Embryonic facial prominence (tissue), 1 donor: ENCODE results near the gene MYD88.
"Not testable (repeated sequence)": the region's sequence is repeated elsewhere in the genome, so short reads cannot be mapped to it uniquely, and the experiment has no call there.

Experiments used
- DNase-seq: peaks from one replicate; pipeline ENCODE4 v3.0.0-alpha.2; 2016; ENCODE audit errors: extremely low spot score

MYD88 gene

DNA sequence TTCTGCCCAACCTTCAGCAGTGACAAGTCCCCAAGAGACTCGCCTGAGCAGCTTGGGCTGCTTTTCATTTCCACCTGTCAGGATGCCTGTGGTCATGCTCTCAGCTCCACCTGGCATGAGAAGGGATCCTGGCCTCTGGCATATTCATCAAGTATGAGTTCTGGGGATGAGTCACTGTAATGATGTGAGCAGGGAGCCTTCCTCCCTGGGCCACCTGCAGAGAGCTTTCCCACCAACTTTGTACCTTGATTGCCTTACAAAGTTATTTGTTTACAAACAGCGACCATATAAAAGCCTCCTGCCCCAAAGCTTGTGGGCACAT, 3.5 kb downstream of the MYD88 start:
- DNase-seq, result no peak

- no peak for DNase-seq
Observed at GRCh38 chr3:38142959-38143358, 4.5 kb downstream of the MYD88 start.

- no peak for DNase-seq
Observed at GRCh38 chr3:38143511-38143910, 5.0 kb downstream of the MYD88 start.

GRCh38 chr3:38146504-38146903, 8.0 kb downstream of the MYD88 start:
- DNase-seq, result no peak

- no peak for DNase-seq
Observed at GRCh38 chr3:38147421-38147820, 9.0 kb downstream of the MYD88 start.

- DNase-seq, result no peak
Observed at GRCh38 chr3:38148311-38148882, 9.9 kb downstream of the MYD88 start.

GRCh38 chr3:38149708-38150107, 11.2 kb downstream of the MYD88 start:
- no peak for DNase-seq

DNA sequence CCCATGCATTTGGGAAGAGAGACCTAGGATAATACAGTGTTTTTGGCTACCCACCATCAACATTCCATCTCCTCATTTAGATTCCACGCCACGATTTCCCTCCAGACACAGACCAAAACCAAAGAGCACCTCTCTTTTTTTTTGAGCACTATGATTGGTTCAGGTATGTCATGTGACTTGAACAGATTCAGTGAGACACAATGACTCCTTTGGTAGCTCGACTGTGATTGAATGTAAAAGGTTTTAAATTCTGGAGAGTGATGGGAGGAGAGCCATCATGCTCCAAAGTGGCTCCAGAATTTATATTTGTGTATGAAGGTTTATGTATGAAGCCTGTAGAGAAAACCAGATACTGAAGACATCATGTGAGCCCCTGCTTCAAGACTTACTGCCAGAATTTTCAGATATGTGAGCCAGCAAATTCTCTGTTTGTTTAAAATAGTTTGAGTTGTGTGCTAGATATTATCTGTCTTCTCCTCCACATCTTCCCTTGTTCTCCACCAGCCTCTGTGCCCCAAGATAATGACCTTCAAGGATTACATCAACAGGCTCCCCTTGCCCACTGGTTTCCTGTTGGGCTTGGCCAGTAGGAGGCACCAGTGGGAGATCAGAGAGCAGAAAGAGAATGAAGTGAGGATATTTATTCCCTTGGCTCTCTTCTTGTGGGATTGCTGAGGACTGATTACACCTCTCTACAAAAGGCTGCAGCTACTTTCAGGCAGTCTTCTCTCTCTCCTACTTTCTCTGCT, 12.5 kb downstream of the MYD88 start:
- no peak for DNase-seq

GRCh38 chr3:38151667-38152265, 13.3 kb downstream of the MYD88 start:
- no peak for DNase-seq

DNA sequence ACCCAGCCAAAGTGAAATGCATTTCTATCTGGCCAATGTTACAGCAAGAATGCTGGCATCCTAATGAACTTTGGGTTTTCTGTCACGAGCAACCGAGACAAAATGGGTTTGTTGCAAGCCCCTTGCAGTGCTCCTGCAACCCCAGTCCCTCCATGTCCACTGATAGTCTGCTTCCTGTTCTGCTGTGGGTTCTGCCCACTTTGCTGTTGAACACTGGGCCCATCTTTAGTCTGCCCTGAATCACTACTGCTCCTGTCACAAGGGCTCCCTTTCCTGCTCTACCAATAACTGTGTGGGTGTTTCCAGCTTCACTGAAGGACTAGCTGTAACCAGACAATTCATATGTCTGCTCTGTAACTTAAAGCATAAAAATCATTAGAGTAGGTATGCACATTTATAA, 14.1 kb downstream of the MYD88 start:
- DNase-seq, result no peak

- no peak for DNase-seq
Observed at GRCh38 chr3:38153221-38153620, 14.8 kb downstream of the MYD88 start.

DNA sequence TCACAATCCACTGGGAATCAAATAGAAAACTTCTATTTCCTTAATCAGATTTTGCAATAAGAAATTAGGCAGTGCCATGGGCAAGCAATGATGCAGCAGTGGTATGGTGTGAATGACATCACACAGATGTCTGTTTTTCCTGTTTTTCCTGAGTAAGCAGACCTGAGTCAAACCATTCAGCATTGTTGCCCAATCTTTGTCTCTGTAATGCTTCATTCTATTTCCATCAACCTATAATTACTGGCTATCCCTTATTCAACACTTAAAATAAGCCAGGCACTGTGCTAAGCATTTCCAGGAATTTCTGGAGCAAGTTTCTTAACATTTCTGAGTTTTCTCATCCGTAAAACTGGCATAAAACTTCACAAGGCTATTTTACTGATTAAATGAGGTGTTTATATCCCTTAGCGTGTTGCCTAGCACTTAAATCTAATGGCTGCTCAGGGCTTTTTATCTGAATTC, 15.6 kb downstream of the MYD88 start:
- no peak for DNase-seq

GRCh38 chr3:38154625-38155255, 16.3 kb downstream of the MYD88 start:
- DNase-seq, result no peak

- DNase-seq, result no peak
Observed at GRCh38 chr3:38155825-38156224, 17.4 kb downstream of the MYD88 start.

DNA sequence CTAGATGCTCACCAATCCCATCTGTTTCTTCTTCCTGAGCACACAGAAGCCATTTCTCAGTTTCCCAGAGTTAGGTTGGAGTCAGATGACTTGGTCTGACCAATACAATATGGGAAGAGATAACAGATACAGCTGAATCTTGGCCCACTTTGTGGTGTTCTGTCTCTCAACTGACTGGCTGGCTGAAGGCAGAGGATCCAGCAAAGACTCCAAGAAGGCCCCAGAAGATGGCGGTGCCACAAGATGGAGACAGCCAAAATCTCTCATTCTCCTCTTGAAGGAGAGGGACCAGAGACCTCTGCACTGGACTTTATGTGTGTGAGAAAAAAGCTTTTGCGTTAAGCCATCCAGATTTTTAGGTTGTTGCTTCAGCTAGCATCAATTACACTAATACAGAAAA, 18.7 kb downstream of the MYD88 start:
- DNase-seq, result no peak

- DNase-seq, result no peak
Observed at GRCh38 chr3:38157595-38157994, 19.1 kb downstream of the MYD88 start.

- no peak for DNase-seq
Observed at GRCh38 chr3:38158472-38158871, 20.0 kb downstream of the MYD88 start.

DNA sequence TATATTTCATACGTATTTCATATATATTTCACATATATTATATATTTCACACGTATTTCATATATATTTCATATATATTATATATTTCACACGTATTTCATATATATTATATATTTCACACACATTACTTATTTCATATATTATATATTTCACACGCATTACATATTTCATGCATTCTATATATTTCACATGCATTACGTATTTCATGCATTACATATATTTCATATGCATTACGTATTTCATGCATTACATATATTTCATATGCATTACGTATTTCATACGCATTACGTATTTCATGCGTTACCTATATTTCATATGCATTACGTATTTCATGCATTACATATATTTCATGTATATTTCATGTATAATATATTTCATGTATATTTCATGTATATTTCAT, 22.2 kb downstream of the MYD88 start:
- not testable (repeated sequence) for DNase-seq

- DNase-seq, result no peak
Observed at GRCh38 chr3:38163117-38163840, 24.8 kb downstream of the MYD88 start.

- DNase-seq, result no peak
Observed at GRCh38 chr3:38163841-38164642, 25.6 kb downstream of the MYD88 start.

DNA sequence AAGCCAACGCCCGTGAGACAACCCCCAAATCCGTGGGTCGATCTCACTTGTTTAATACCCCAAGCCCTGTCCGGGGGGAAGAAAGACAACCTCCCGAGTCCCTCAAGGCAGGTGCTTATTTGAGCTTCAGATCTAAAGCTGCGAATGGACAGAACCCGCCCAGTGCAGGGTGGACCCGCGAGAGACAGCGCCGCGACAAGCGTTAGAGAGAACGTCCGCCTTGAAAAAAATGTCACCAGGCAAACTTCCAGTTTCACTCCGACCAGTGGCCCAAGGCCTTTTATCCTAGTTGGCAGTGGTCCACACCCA, 26.1 kb downstream of the MYD88 start:
- DNase-seq, result no peak
